ENCODE results near the gene SLCO3A1. TPM values are rescaled to one million over a fixed set of nuclear protein-coding genes. Genes with fewer than 3 reads are reported as not detected.

Gene SLCO3A1
- total RNA-seq, 1 donor, result 8.6 TPM

GRCh38 chr15:91849749-91850161, 3.8 kb upstream of the SLCO3A1 start:
- TF ChIP-seq CTCF (IDR thresholded peaks at IDR 0.05; ENCODE audit: insufficient read depth, low read depth, low read length), result peak; percentile 56
- no peak overlapping the region for H3K4me3 ChIP-seq (ENCODE audit: low read depth, low read length)
- DNase-seq (ENCODE audit: low read depth), result peak; percentile 33

- TF ChIP-seq CTCF (IDR thresholded peaks at IDR 0.05; ENCODE audit: insufficient read depth, low read depth, low read length), result peak; percentile 44
- peak; percentile 41 for DNase-seq (ENCODE audit: low read depth)
- peak overlapping the region; percentile 54 for H3K4me3 ChIP-seq (ENCODE audit: low read depth, low read length)
These were observed 582 bp upstream of the SLCO3A1 start for GRCh38 chr15:91852741-91853510.

GRCh38 chr15:91853948-91854638, 585 bp downstream of the SLCO3A1 start:
- no peak for TF ChIP-seq CTCF (IDR thresholded peaks at IDR 0.05; ENCODE audit: insufficient read depth, low read depth, low read length)
- peak overlapping the region; percentile 43 for H3K4me3 ChIP-seq (ENCODE audit: low read depth, low read length)
- peak; percentile 7 for DNase-seq (ENCODE audit: low read depth)

- DNase-seq (ENCODE audit: low read depth), result no peak
- TF ChIP-seq CTCF (IDR thresholded peaks at IDR 0.05; ENCODE audit: insufficient read depth, low read depth, low read length), result no peak
- peak overlapping the region; percentile 30 for H3K4me3 ChIP-seq (ENCODE audit: low read depth, low read length)
These were observed 1.1 kb downstream of the SLCO3A1 start for GRCh38 chr15:91854639-91854990.

GRCh38 chr15:91855241-91855640, 1.7 kb downstream of the SLCO3A1 start:
- no peak overlapping the region for H3K4me3 ChIP-seq (ENCODE audit: low read depth, low read length)
- TF ChIP-seq CTCF (IDR thresholded peaks at IDR 0.05; ENCODE audit: insufficient read depth, low read depth, low read length), result no peak
- no peak for DNase-seq (ENCODE audit: low read depth)

- no peak for TF ChIP-seq CTCF (IDR thresholded peaks at IDR 0.05; ENCODE audit: insufficient read depth, low read depth, low read length)
- no peak overlapping the region for H3K4me3 ChIP-seq (ENCODE audit: low read depth, low read length)
- no peak for DNase-seq (ENCODE audit: low read depth)
These were observed 2.4 kb downstream of the SLCO3A1 start for GRCh38 chr15:91855684-91856489.

Measured in fibroblast of villous mesenchyme (primary cell).